BE2C (cell line): ENCODE results near the gene UBAC1.

Experiments used
- DNase-seq: peaks from one replicate; pipeline ENCODE4 v3.0.0-alpha.2; 2020
- H3K27me3 ChIP-seq: fragments of 250-450 bp; sonication (Bioruptor Pico); 2 replicates; pipeline ENCODE4 v1.5.1; 2020; ENCODE audit warnings: mild to moderate bottlenecking
- H3K36me3 ChIP-seq: fragments of 250-450 bp; sonication (Bioruptor Pico); 2 replicates; pipeline ENCODE4 v1.5.1; 2020; ENCODE audit warnings: mild to moderate bottlenecking
- H3K4me1 ChIP-seq: fragments of 250-450 bp; sonication (Bioruptor Pico); 2 replicates; pipeline ENCODE4 v1.5.1; 2020
- H3K4me3 ChIP-seq: 2 replicates; pipeline ENCODE4 v1.5.1; 2011; ENCODE audit warnings: low read depth, low read length
- H3K9me3 ChIP-seq: fragments of 250-450 bp; sonication (Bioruptor Pico); 2 replicates; pipeline ENCODE4 v1.5.1; 2020
- TF ChIP-seq, protein P1 (sequence below): IDR thresholded peaks from 2 replicates; pipeline ENCODE4 v1.5.1; 2012; ENCODE audit warnings: mild to moderate bottlenecking, low read depth, low read length

Gene UBAC1

GRCh38 chr9:135939351-135940265 lies 21.6 kb downstream of the UBAC1 start:
- Histone ChIP-seq H3K36me3 (peaks cover 68% of the 10 kb centered on the region), H3K4me3 (no peak overlapping the region), H3K27me3 (no peaks in the 10 kb centered on the region), H3K4me1 (no peaks in the 10 kb centered on the region), H3K9me3 (no peaks in the 10 kb centered on the region; the same call in 1 of the 2 replicates)
- DNase-seq = no peak
- TF ChIP-seq, protein P1, sequence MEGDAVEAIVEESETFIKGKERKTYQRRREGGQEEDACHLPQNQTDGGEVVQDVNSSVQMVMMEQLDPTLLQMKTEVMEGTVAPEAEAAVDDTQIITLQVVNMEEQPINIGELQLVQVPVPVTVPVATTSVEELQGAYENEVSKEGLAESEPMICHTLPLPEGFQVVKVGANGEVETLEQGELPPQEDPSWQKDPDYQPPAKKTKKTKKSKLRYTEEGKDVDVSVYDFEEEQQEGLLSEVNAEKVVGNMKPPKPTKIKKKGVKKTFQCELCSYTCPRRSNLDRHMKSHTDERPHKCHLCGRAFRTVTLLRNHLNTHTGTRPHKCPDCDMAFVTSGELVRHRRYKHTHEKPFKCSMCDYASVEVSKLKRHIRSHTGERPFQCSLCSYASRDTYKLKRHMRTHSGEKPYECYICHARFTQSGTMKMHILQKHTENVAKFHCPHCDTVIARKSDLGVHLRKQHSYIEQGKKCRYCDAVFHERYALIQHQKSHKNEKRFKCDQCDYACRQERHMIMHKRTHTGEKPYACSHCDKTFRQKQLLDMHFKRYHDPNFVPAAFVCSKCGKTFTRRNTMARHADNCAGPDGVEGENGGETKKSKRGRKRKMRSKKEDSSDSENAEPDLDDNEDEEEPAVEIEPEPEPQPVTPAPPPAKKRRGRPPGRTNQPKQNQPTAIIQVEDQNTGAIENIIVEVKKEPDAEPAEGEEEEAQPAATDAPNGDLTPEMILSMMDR = no peak

DNA sequence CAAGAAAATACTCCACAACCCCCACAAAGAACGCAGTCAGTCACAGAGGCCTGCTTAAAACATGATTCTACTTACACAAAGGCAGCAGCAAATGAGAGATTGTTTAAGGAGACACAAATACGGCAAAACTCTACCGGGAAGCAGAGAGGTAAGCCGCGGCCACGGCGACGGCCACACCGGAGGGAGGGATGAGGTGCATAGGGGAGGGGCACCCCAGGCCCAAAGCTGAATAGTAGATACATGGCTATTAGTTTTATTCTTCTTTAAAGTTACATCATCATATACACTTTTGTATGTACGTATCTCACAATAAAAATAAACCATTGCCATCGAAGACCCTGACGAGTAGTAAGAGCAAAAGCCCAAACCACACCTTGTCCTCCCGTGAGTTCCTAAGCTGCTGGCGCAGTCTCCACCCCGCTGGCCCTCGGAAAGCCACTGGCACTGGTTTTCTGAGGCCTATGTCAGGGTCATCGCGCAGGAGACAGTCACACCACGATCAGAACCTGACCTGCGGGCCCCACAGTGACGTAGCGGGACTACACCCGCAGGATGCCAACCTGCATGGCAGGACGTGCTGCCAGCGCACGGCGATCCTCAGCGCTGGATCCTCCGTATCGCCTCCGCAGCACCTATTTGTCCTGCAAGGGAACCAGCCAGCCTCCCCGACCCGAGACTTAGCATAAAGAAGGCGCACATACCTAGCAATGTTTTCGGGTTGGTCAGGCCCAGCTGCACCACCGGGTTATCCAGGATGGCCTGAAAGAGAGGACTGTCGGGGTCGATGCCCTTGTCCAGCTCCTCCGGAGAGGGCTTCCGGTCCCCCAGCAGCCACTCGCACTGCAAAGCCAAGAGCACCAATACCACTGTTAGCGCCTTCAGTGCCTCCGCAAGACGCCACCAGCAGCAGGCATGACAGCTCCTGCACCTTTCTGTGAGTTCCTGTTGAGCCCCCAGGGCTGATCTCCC lies 23.4 kb downstream of the UBAC1 start:
- TF ChIP-seq, protein P1 = no peak
- no peaks in the 10 kb centered on the region for H3K27me3 ChIP-seq
- no peak for DNase-seq
- H3K9me3 ChIP-seq = no peaks in the 10 kb centered on the region; the same call in 1 of the 2 replicates
- peaks cover 63% of the 10 kb centered on the region for H3K36me3 ChIP-seq
- no peak overlapping the region for H3K4me3 ChIP-seq
- H3K4me1 ChIP-seq = no peaks in the 10 kb centered on the region

GRCh38 chr9:135933114-135933513 lies 28.1 kb downstream of the UBAC1 start:
- H3K9me3 ChIP-seq = no peaks in the 10 kb centered on the region; the same call in 1 of the 2 replicates
- H3K27me3 ChIP-seq = no peaks in the 10 kb centered on the region
- no peak for DNase-seq
- no peaks in the 10 kb centered on the region for H3K4me1 ChIP-seq
- TF ChIP-seq, protein P1 = no peak
- peaks cover 49% of the 10 kb centered on the region for H3K36me3 ChIP-seq
- no peak overlapping the region for H3K4me3 ChIP-seq

DNA sequence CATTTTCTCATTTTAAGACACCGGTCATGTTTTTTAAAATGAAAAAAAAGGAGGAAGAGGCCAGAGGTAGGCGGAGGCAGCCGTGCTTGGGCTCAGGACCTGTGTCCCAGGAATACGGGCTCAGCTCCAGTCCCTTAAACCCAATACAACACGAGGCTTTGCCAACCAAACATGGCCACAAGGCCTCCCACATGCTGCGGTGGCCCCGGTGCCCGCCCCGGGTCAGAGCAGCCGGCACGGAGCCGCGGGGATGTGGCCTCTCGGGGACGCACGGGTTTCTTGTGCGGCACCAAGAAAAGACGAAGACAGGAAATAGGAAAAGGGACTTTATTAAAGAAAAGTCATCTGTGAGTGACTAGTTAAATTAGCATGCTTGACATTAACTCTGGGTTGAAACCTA lies 28.5 kb downstream of the UBAC1 start:
- H3K4me3 ChIP-seq = no peak overlapping the region
- DNase-seq = no peak
- no peaks in the 10 kb centered on the region for H3K4me1 ChIP-seq
- H3K36me3 ChIP-seq = peaks cover 44% of the 10 kb centered on the region
- H3K27me3 ChIP-seq = no peaks in the 10 kb centered on the region
- H3K9me3 ChIP-seq = no peaks in the 10 kb centered on the region; the same call in 1 of the 2 replicates
- TF ChIP-seq, protein P1 = no peak

GRCh38 chr9:135931349-135931820 lies 29.8 kb downstream of the UBAC1 start:
- Histone ChIP-seq H3K27me3 (no peaks in the 10 kb centered on the region), H3K9me3 (no peaks in the 10 kb centered on the region; the same call in 1 of the 2 replicates), H3K4me3 (no peak overlapping the region), H3K36me3 (peaks cover 34% of the 10 kb centered on the region), H3K4me1 (no peaks in the 10 kb centered on the region)
- no peak for DNase-seq
- TF ChIP-seq, protein P1 = no peak
